ENCODE measurements around the gene MFAP2.

DNA sequence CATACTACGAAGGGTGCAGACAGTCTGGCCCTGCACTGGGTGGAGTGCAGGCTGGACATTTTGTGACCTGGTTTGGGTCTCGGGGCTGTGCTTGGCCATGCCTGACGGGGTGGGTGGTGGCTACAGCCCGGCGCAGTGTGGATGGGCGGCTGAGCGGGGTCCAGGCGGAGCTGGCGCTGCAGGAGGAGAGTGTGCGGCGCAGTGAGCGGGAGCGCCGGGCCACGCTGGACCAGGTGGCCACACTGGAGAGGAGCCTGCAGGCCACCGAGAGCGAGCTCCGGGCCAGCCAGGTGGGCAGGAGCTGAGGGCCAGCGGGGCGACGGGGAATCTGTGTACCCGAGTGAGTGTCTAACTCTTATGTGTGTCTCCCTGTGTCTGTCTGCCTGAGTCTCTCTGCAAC lies 14.1 kb downstream of the MFAP2 start:
- TF ChIP-seq POLR2A (IDR thresholded peaks at IDR 0.05), result no peak
- TF ChIP-seq, protein P1, sequence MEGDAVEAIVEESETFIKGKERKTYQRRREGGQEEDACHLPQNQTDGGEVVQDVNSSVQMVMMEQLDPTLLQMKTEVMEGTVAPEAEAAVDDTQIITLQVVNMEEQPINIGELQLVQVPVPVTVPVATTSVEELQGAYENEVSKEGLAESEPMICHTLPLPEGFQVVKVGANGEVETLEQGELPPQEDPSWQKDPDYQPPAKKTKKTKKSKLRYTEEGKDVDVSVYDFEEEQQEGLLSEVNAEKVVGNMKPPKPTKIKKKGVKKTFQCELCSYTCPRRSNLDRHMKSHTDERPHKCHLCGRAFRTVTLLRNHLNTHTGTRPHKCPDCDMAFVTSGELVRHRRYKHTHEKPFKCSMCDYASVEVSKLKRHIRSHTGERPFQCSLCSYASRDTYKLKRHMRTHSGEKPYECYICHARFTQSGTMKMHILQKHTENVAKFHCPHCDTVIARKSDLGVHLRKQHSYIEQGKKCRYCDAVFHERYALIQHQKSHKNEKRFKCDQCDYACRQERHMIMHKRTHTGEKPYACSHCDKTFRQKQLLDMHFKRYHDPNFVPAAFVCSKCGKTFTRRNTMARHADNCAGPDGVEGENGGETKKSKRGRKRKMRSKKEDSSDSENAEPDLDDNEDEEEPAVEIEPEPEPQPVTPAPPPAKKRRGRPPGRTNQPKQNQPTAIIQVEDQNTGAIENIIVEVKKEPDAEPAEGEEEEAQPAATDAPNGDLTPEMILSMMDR (IDR thresholded peaks at IDR 0.05), result no peak
- TF ChIP-seq POLR2AphosphoS5 (IDR thresholded peaks at IDR 0.05), result no peak
- no peak for TF ChIP-seq EP300 (IDR thresholded peaks at IDR 0.05)
